Mammary epithelial cell (primary cell): ENCODE results near the gene MIER2.

ENCODE experiments used
- CTCF ChIP-seq, 2 donors: IDR thresholded peaks in 1 of 2; conservative IDR thresholded peaks in 1 of 2; 2 replicates each; pipeline ENCODE4 v1.5.1; 2011 to 2012; ENCODE audit warnings: inconsistent platforms in 2 of 2, low read length in 2 of 2, mild to moderate bottlenecking in 2 of 2, control low read depth in 1 of 2, low read depth in 1 of 2; ENCODE audit not compliant: insufficient read depth in 1 of 2; ENCODE audit errors: extremely low read depth in 1 of 2
- EZH2 ChIP-seq: IDR thresholded peaks from 2 replicates; pipeline ENCODE4 v1.6.1; 2012; ENCODE audit warnings: low read length, inconsistent platforms, borderline replicate concordance

- TF ChIP-seq CTCF (conservative IDR thresholded peaks at IDR 0.05 in 1 of 2, IDR thresholded peaks at IDR 0.05 in 1 of 2; ENCODE audit: extremely low read depth in 1 of 2, insufficient read depth in 1 of 2, low read depth in 1 of 2, low read length in 2 of 2) (no peak), EZH2 (no peak)
Observed at GRCh38 chr19:391726-392374, 47.3 kb upstream of the MIER2 start.
